ENCODE data around the gene BABAM2.

DNA sequence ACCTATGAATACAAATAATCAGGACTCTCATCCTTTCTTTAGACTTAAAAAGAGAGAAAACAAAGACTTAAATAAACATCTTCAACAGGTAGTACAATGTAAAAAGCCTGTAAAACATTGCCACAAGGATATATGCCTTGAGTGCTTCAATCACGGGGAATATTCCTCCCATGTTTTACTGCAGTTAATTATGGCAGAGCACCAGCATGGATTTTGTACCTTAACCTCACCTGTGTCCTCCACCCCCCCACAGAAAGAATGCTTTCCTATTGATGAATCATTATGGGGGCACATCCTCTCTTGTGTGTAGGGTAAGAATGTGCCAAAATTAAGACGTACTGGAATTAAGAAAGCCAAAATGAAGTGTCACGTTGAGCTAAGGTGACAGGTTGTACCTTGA is 312.2 kb downstream of the BABAM2 start:
- TF ChIP-seq, protein P1, sequence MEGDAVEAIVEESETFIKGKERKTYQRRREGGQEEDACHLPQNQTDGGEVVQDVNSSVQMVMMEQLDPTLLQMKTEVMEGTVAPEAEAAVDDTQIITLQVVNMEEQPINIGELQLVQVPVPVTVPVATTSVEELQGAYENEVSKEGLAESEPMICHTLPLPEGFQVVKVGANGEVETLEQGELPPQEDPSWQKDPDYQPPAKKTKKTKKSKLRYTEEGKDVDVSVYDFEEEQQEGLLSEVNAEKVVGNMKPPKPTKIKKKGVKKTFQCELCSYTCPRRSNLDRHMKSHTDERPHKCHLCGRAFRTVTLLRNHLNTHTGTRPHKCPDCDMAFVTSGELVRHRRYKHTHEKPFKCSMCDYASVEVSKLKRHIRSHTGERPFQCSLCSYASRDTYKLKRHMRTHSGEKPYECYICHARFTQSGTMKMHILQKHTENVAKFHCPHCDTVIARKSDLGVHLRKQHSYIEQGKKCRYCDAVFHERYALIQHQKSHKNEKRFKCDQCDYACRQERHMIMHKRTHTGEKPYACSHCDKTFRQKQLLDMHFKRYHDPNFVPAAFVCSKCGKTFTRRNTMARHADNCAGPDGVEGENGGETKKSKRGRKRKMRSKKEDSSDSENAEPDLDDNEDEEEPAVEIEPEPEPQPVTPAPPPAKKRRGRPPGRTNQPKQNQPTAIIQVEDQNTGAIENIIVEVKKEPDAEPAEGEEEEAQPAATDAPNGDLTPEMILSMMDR (IDR thresholded peaks at IDR 0.05; ENCODE audit: borderline replicate concordance, extremely low read depth, low read length, poor library complexity, severe bottlenecking) = no peak
- TF ChIP-seq EZH2 (IDR thresholded peaks at IDR 0.05; ENCODE audit: borderline replicate concordance, low read depth, low read length, severe bottlenecking) = no peak

Data from DND-41 (cell line).